Calu3 (cell line): ENCODE results near the gene C10orf95. TPM values are rescaled to one million over a fixed set of nuclear protein-coding genes. Genes with fewer than 3 reads are reported as not detected.
"Not testable (repeated sequence)": the region's sequence is repeated elsewhere in the genome, so short reads cannot be mapped to it uniquely, and the experiment has no call there.

Source experiments
- Bru-seq: library from RNA; stranded (reverse); fragments of 400-500 nt; gene quantifications from one replicate; lab custom pipeline; 2021; lab: Mats Ljungman, UMichigan
- BruChase-seq, 2 experiments: library from RNA; stranded (reverse); fragments of 400-500 nt; gene quantifications; one replicate each; lab custom pipeline; 2021; lab: Mats Ljungman, UMichigan
- BruUV-seq: library from RNA; stranded (reverse); fragments of 400-500 nt; replicated peaks from 2 replicates; lab custom pipeline; 2021; lab: Mats Ljungman, UMichigan
- CTCF ChIA-PET: fragments of 300-600 bp; sonication (Branson Sonifier 250); formaldehyde crosslinking; loops from one replicate; lab custom pipeline; 2022; ENCODE audit warnings: antibody characterized with exemption; lab: Charles Lee
- DNase-seq: peaks from one replicate; pipeline ENCODE4 v3.0.0; 2022
- H3K27ac Mint-ChIP-seq: one replicate; pipeline ENCODE4 v1.8.0; 2022; ENCODE audit warnings: mixed read lengths; ENCODE audit not compliant: unreplicated experiment
- H3K27me3 Mint-ChIP-seq: one replicate; pipeline ENCODE4 v1.8.0; 2022; ENCODE audit warnings: mixed read lengths; ENCODE audit not compliant: unreplicated experiment
- H3K36me3 Mint-ChIP-seq: one replicate; pipeline ENCODE4 v1.8.0; 2022; ENCODE audit warnings: mild to moderate bottlenecking, moderate library complexity, mixed read lengths; ENCODE audit not compliant: insufficient read depth, unreplicated experiment
- H3K4me1 Mint-ChIP-seq: one replicate; pipeline ENCODE4 v1.8.0; 2022; ENCODE audit warnings: mild to moderate bottlenecking, low read depth, mixed read lengths; ENCODE audit not compliant: unreplicated experiment
- H3K4me3 Mint-ChIP-seq: one replicate; pipeline ENCODE4 v1.8.0; 2022; ENCODE audit warnings: mild to moderate bottlenecking, low read depth, moderate library complexity, mixed read lengths; ENCODE audit not compliant: unreplicated experiment
- H3K9me3 Mint-ChIP-seq: one replicate; pipeline ENCODE4 v1.8.0; 2022; ENCODE audit warnings: low read depth, mixed read lengths; ENCODE audit not compliant: unreplicated experiment
- CTCF ChIP-seq: fragments of 200-600 bp; IDR thresholded peaks from one replicate; pipeline ENCODE4 v1.8.0; 2022; ENCODE audit warnings: antibody characterized with exemption; ENCODE audit not compliant: unreplicated experiment
- intact Hi-C: fragments of 100-400 bp; cut with micrococcal nuclease; formaldehyde crosslinking; loops from one replicate; pipeline ENCODE4 v1.10.0; 2022; ENCODE audit not compliant: unreplicated experiment
- long read RNA-seq: library from polyadenylated mRNA; stranded (forward); transcript quantifications from one replicate; pipeline ENCODE4 v2.0.0, GENCODE V29; 2022
- total RNA-seq: library from RNA; stranded (reverse); gene quantifications from 2 replicates; pipeline ENCODE4 v1.2.3, GENCODE V29; 2022

Gene C10orf95
- total RNA-seq: 0.57 and 0.59 TPM in 2 replicates
- Bru-seq, nascent RNA: percentile 25 among the genes with signal in this experiment
- percentile 13 among the genes with signal in this experiment for BruChase-seq, experiment 1, labeled RNA remaining after a 6-hour chase
- percentile 26 among the genes with signal in this experiment for BruChase-seq, experiment 2, labeled RNA remaining after a 2-hour chase
- long read RNA-seq, partial matches to known transcripts: 0 of 4 reads
- long read RNA-seq, other reads (novel, unspliced or antisense): 3 of 4 reads

DNA sequence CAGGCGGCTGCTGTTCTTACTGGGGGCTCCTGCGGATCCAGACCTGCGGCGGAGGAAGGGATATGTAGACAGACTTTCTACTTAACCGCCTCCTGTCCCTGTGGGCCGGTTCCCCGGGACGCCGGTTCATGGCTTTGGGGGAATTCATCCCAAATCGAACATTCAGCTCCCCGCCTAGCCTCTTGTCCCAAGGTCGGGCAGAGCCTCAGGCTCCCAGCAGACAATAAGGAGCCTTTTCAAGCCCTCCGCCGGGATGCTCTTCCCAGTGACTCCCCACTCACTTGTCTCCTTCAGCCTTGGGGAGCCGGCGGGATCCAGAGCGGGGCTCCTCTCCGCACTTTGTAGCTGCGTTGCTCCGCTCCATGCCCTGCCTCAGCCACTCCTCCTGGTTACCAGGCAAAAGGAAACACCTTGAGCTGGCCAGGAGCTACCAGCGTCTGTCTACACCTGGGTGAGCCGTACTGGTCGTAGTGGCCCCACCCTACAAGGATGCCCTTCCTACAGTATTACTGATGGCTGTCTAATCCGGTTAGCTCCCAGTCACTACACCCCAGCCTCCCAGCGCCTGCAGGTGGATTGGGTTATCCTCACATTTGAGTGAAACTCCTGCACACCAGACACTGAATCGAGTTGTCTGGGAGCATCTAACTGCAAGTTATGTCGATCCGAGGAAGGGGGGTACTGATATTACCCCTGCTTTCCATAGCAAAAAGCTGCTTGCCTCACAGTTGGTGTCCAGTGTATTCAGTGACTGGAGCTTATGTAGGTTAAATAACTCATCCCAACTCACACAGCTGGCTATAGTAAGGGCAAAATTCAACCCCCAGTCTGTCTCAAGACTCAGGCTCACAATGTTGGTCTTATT lies at the start of gene C10orf95:
Gene C10orf95 (minus strand): TSS at position 439 of the 865 bp plus-strand sequence. CDS start 450 bp downstream, outside the sequence.
- BruUV-seq: no TSS peak
- no peak for TF ChIP-seq CTCF
- CTCF ChIA-PET: interaction anchor here (0.7 to 1.4 kb wide), 3 partner anchors 11 to 104 kb away, joined by 3 read pairs; partner anchors contain the start of gene CUEDC2
- H3K36me3 Mint-ChIP-seq: peaks cover 31% of the 10 kb centered on the region
- no peaks in the 10 kb centered on the region for H3K9me3 Mint-ChIP-seq
- peak within 1 kb of the TSS; percentile 42 for H3K27ac Mint-ChIP-seq
- intact Hi-C loops: no loop called here
- peak within 1 kb of the TSS; percentile 78 for H3K4me3 Mint-ChIP-seq
- no peak for DNase-seq
- no peaks in the 10 kb centered on the region for H3K27me3 Mint-ChIP-seq
- H3K4me1 Mint-ChIP-seq: no peaks in the 10 kb centered on the region

DNA sequence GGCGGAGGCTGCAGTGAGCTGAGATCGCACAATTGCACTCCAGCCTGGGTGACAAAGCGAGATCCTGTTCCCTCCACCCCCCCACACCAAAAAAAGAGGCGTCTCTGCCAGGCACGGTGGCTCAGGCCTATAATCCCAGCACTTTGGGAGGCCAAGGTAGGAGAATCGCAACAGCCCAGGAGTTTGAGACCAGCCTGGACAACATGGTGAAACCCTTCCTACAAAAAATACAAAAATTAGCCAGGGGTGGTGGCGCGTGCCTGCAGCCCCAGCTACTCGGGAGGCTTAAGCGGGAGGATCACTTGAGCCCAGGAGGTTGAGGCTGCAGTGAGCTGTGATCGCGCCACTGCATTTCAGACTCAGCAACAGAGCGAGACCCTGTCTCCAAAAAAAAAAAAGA lies 49.3 kb upstream of the C10orf95 start:
- peaks cover 17% of the 10 kb centered on the region for H3K36me3 Mint-ChIP-seq
- H3K4me1 Mint-ChIP-seq, BruUV-seq, H3K9me3 Mint-ChIP-seq, CTCF ChIA-PET, H3K27me3 Mint-ChIP-seq, H3K4me3 Mint-ChIP-seq, H3K27ac Mint-ChIP-seq, DNase-seq: not testable (repeated sequence)
- intact Hi-C loops: loop anchor here (10.0 kb wide), 1 partner anchor 144 kb away; the partner anchor contains the start of gene TRIM8

GRCh38 chr10:102499356-102499755 lies 48.0 kb upstream of the C10orf95 start:
- CTCF ChIA-PET: interaction anchor here (0.8 kb wide), 1 partner anchor 933 kb away, joined by 3 read pairs; no protein-coding TSS in a partner anchor
- no peak for TF ChIP-seq CTCF
- intact Hi-C loops: no loop called here
- no TSS peak for BruUV-seq
- Mint-ChIP-seq H3K27ac (no peak overlapping the region), H3K36me3 (peaks cover 10% of the 10 kb centered on the region), H3K9me3 (no peaks in the 10 kb centered on the region), H3K4me1 (no peaks in the 10 kb centered on the region), H3K4me3 (no peak overlapping the region), H3K27me3 (no peaks in the 10 kb centered on the region)
- DNase-seq: no peak

DNA sequence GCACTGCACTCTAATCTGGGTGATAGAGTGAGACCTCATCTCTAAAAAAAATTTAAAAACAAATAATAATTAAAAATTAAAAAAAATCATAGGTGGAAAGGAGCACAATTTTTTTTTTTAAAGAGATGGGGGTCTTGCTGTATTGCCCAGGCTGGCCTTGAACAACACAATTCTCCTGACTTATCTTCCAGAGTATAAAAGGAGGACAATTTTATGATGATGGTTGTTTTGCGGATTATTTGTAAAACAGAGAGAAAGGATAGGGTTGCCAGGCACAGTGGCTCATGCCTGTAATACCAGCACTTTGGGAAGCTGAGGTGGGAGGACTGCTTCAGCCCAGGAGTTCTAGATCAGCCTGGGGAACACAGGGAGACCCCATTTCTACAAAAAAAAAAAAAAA lies 46.2 kb upstream of the C10orf95 start:
- no TSS peak for BruUV-seq
- no peak overlapping the region for H3K4me3 Mint-ChIP-seq
- no peaks in the 10 kb centered on the region for H3K9me3 Mint-ChIP-seq
- intact Hi-C loops: no loop called here
- H3K36me3 Mint-ChIP-seq: no peaks in the 10 kb centered on the region
- no peaks in the 10 kb centered on the region for H3K27me3 Mint-ChIP-seq
- no peak for TF ChIP-seq CTCF
- CTCF ChIA-PET: no interaction called here
- no peak for DNase-seq
- H3K4me1 Mint-ChIP-seq: peaks cover 1% of the 10 kb centered on the region
- H3K27ac Mint-ChIP-seq: no peak overlapping the region
